Hypothalamus (tissue), 51 donors: ENCODE measurements around the gene ARPC2.
"Not testable (repeated sequence)": the region's sequence is repeated elsewhere in the genome, so short reads cannot be mapped to it uniquely, and the experiment has no call there.

Experiments used
- DNase-seq, 51 donors: peaks; one replicate each; lab custom pipeline; 2025; lab: John Stamatoyannopoulos, UW

The ARPC2 gene

DNA sequence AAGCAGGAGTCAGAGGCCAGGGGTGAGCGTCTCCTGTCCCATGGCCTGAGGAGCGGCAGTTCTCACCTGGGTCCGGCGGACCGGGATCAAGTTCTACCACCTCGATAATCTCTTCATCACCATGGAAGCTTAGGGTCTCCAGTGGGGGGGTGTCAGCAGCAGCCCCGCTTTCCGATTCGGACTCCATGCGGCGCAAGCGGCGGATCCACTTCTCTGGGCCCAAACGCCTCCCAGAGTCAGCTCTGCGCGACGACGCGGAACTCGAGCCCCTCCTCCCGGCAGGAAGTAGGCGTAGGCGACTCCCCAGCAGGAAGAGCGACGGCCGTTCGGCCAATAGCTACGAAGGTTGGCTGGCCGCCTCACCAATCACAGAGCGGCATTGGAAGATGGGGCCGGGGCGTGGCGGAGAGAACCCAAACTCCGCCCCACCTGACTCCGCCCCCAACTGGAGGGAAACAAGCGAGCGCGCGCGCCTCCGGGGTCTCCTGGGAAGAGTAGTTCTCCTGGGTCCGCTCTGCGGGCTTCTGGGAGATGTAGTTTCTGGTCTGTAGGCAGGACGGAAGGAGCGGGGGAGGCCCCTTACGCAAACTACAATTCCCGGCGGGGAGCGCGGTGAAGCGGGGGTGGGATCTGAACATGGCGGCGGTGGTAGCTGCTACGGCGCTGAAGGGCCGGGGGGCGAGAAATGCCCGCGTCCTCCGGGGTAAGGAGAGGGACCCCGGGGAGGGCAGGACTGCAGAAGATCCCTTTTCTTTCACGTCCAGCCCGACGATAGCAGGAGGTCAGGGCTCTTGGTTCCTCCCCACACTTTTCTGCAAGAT is 53.1 kb downstream of the ARPC2 start, which contains the start of the genes AAMP and PNKD:
Gene AAMP, minus strand, starts transcription at position 238 of the 821 bp plus-strand sequence. Its CDS starts 51 bp downstream, at position 187.
Gene PNKD, plus strand, starts transcription at position 620 of the 821 bp plus-strand sequence. Its CDS starts 17 bp downstream, at position 637.
- DNase-seq = peak; percentile 89 to 100 (median 99)

DNA sequence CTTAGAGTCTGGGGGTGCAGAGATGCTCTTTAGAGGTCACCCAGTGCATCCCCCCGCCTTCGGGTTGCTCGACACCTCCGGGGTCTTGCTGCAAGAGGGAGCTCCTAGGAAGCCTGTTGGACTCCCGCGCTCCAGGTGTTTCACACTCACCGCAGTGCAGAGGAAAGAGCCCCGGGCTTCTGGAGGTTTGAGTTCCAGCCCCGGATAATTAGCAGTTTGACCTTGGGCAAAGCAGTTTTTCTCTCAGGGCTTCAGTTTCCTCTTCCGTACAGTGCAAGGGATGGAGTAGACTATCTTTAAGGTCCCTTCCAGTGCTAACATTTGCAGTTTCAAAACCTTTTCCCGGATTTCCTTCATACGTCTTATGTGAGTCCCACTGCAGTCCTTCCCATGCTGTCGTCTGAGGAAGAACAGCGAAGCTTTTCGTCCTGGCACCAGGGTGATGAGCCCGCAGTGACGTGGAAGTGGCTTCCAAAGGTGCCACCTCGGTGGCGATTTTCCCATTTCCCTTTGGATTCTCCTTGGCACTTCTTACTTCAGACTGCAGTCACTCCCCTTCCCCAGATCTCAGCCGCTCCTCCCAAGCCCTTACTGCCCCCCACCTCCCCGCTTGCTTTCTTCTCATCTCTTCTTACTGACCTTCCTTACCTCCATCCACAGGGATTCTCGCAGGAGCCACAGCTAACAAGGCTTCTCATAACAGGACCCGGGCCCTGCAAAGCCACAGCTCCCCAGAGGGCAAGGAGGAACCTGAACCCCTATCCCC is 53.9 kb downstream of the ARPC2 start:
- DNase-seq = peak in 3 of 51 donors; percentile 38 to 64 (median 58)

DNA sequence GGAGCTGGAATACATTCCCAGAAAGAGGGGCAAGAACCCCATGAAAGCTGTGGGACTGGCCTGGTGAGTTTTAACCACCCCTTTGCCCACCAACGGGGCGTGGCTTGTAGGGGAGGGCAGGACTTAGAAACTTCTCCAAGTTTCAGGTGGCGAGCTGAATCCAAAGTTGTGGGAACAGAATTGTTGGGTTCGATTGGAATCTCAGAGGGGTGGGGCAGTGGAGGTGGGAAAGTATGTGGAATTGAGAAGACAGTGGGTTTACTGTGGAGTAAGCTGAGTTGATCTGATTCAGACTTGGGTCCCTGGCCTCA is 54.5 kb downstream of the ARPC2 start:
- DNase-seq = no peak

DNA sequence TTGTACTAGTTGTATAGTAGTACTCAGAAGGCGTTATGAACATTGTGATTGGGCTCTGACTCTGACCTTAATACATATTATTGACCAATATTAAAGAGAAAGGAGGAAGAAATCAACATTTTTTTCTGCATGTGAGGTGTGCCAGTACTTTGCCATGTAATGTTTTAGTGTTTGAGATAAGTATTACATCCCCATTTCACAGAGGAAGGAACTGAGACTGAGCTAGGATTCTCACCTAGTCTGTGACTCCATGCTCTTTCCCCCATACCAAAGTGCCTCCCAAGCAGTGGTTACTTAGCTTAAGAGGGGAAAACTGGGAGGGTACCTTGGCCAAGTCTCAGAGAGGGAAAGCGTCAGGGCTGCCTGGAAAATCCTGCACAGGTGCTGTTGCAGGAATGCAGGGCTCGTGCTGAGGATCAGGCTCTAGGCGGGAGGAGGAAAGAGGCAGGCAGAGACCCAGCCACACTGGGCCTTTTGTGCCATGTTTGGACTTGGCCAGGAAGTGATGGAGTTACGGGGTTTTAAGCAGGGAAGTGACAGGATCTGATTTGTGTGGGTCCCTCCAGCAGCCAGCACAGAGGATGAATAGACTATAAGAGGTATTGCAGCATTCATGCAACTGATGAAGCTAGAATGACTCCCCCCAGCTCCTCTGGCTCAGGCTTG is 55.0 kb downstream of the ARPC2 start:
- no peak for DNase-seq

DNA sequence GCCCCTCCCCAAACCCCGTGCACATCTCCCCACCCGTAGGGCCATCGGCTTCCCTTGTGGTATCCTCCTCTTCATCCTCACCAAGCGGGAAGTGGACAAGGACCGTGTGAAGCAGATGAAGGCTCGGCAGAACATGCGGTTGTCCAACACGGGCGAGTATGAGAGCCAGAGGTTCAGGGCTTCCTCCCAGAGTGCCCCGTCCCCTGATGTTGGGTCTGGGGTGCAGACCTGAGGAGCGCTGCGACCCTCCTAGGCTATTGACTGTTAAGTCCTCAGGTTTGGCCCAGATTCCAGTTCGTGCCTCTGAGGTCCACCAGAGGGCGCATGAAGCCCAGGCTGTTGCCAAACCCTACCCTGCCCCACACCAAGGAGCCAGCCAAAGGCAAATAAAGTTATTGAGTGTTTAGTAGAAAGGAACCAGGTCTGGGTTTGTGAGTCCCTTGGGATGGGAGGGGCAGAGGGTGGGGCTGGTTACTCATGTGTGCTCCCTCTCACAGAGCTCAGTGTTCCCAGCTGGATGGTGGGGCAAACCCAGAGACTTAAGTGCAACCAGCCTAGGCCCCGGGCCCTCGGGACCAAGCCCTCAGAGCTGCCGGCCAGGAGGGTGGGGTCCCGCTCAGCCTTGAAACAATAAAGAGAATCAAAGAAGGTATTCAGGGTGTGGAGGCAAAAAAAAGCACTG is 55.7 kb downstream of the ARPC2 start:
- DNase-seq = peak in 49 of 51 donors; percentile 28 to 92 (median 70)

DNA sequence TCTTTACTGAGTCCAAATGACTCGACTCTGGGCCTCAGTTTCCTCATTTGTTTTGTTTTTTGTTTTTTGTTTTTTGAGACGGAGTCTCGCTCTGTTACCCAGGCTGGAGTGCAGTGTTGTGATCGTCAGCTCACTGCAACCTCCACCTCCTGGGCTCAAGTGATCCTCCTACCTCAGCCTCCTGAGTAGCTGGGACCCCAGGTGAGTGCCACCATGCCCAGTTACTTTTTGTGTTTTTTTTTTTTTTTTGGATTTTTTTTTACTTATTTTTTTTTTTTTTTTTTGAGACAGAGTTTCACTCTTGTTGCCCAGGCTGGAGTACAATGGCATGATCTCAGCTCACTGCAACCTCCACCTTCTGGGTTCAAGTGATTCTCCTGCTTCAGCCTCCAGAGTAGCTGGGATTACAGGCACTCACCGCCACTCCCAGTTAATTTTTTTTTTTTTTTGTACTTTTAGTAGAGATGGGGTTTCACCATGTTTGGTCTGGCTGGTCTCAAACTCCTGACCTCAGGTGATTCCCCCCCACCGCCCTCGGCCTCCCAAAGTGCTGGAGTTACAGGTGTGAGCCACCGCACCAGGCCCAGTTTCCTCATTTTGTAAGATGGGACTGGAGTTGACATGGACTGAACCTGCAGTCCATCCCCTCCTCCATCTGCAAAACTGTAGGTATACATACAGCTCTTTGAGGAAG is 56.4 kb downstream of the ARPC2 start:
- not testable (repeated sequence) for DNase-seq

DNA sequence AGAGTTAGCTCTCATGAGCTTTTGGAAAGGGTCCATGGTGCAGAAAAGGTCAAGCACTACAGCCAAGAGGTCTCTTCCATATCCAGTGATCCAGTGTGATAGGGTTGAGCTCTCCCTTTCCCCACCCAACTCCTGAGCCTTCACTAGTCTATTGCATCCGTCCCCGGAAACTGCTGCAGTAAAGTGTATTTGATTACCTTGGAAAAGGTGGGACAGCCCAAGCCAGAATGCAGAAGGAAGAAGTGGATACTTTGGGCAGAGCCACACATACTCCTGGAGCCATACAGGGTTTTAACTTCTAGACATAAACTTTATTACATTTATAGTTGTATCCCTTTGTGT is 56.9 kb downstream of the ARPC2 start:
- DNase-seq = no peak

DNA sequence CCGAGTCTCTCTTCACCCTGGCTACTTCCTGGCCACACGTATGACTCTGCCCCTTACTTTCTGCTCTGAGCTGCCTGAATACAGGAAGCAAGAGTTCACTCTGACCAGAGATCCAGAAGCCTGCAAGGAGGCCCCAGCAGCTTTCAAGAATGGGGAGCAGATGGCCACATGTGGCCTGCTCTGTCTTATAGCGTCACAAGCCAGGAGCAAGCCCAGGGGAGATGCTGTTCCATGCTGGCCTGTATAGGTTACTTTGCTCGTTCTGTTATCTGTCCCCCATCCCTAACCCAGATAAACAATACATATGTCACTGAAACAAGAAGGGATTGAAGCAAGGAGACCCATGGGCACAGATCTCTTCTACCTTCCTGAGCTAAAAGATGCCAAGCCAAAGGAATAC is 57.6 kb downstream of the ARPC2 start:
- DNase-seq = no peak

DNA sequence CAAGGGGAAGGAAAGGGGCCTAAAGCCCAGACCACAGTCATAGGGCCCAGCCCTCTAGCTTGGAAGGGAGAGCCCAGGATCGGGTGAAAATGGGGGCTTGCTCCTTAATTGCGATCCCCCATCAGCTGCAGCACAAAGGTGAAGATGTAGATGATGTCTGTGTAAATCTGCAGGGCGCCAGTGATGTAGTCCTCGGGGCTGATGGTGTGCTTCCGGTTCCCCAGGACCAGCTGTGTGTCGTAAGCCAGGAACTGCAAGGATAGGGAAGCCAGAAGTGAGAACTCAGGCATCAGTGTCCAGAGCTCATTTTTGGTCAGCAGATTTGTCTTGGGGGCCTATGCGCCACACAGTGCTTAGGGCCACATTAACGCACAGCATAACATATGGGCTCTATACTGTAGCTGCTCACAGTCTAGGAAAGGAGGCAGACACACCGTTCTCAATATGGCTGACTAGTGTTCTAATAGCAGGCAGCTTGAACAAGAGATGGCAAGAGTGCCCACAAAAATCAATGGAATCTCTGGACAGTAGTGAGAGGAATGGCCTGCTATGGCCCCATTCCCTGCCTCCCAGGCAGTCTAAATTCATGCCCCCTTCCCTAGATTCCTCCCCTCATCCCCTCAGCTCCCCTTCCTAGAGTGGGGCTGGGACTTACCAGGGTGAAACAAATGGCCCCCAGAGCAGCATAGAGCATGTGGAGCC is 58.5 kb downstream of the ARPC2 start:
- no peak for DNase-seq

DNA sequence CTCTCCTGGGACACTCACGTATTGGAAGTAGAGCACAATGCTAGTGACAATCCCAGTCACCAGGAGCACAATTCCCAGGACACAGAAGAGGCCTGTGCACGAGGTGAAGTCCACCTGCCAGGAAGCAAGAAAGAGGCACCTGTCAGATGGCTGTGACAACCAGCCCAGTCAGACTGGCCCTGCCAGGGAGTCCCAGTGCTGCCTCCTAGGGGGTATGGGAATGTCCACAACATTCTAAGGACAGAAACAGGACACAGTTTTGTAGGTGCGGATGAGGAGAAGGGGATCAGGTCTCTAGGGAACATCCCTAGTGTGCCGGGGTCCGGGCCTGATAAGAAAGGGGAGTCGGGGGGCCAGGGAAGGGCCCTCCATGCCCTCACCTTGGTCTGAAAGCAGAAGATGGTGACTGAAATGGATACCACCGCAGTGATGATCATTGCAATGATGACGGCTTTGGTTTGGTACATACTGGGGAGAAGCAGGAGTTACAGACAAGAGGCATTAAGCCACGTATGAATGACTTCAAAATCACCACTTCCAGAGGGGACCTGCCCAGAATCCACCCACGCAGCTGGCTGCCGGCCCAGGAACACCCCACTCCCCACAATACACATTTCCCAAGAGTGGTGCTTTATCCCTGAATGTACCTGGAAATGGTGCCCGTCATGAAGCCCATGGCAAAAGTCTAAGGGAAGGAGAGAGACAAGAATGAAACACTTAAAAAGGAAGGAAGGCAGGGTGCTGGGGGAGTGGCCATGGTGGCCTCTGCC is 60.2 kb downstream of the ARPC2 start:
- DNase-seq = no peak

DNA sequence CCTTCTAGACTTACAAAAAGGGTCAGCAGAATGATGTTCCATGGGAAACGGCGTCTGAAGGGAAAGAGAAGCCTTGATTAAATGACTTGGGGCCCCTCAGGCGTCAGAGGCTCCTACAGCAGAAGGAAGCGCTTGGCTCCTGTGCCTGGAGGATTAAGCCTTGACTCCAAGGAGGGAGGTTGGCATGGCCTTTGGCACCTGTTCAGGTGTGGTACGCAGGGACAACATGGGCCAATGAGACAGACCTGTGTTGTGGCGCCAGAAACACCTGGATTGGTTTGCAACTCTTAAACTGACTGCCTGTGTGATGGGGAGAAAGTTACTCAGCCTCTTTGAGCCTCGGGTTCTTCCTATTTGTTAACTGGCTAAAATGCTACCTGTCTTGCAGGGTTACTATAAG is 60.9 kb downstream of the ARPC2 start:
- DNase-seq = no peak

DNA sequence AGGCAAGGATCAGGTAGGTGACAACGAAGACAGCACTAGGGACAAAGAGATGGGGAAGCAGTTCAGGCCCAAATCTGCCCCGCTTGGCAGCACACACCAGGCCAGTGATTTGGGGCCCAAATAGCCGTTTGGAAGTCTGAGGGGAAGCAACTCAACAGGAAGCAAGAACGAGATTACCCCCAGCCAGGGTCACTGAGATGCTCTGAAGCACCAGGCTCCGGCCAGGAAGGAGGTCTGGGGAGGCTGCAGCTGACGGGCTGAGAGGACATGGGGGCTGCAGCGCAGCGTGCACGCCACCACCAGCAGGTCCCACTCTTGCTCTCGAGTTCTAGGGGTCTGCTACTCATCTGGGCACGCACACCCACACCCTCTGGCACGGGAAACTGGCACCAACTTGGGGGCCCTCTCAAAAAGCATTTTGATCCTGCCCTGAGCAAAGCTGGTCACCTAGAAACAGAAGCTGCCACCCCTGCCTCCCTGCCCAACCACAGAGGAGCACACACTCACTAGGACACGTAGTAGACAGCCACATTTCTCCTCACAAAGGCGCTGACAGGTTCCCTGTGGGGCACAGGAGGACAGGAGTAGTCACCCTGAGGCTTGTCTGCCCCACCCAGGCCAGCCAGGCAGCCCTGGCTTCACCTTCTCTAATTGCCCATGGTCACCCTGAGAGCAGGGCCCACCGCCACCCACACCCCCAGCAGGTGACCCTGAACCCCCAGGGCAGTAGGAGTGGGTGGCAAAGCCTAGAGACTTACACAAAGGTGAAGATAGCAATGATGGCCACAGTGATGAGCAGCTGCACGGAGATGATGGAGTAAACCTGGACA is 61.8 kb downstream of the ARPC2 start:
- DNase-seq = no peak

DNA sequence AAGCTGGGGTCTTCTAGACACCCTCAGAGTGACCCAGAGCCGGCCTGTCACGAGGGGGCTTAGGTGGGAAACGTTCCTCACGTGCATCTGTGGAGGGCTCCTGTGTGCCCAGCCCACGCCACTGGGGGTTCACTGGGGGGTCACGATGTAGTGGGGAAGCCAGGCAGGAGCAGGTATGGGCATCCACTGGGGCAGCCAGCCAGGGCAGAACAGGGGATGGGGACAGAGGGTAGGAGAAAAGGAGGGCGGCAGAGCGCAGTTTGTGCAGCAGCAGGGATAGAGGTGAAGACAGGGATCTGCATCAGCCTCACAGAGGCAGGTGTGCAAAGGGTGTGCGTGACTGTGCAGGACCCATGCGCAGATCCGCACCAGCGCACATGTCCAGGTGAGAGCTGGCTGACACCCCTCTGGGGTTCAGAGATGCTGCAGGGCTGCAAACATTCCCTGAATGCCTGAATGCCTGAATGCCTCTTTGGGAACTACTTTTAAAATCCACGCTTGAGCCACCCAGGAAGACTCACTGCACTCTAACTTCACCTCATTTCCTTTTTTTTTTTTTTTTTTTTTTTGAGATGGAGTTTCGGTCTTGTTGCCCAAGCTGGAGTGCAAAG is 63.4 kb downstream of the ARPC2 start:
- no peak for DNase-seq

DNA sequence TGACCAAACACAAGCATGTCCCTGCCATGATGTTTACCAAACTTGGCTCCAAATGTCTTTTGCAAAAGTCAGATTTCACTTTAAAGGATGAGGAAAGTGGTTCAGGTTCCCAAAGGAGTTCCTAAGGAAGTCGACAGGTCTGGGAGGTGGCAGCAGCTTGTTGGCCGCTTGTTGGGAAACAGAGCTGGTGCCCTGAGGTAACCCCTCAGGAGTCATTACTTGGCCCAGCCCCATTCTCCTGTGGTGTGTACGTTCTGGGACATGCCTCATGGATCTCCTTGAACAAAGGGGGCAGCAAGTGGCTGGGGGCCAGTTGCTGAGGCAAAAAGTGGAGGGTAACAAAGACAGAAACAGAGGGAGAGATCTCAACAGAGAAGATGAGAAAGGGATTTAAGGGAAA is 64.5 kb downstream of the ARPC2 start:
- DNase-seq = peak in 1 of 51 donors; percentile 15

DNA sequence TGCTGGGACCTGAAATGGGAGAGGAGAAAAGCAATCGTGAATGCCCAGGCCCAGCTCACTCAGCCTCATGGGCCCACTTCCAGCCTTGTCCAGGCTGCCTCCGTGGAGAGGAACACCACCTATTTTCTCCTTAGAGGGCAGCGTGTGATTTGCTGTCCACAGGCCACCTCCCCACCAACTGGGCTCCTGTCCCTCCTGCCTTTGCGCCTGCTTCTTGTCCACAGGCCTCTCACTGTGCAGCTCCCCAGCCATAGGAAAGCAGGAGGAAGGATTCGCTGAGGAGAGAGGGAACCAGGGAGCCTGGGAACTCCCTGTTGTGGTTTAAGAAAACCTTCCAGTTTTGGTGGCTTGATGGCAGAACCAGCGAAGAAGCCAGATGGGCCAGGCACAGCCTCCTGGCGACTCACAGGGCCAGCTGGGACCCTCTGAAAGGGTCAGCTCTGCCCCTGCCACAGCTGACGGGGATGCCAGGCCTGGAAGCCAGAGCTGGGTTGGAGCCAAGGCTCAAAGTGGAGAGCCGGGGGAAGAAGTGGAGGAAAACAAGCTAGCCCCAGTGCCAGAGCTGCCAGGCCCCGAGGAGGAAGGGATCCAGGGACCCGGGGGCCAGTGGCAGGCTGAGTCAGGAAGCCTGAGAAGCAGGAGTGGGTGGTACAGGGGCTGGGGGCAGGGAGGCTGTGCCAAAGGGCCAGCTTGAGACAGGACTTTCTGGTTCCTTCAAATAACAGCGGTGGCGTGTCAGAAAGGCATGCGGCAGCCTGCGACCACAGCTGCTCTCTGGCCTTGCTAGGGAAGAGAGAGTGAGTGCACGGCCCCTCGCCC is 65.4 kb downstream of the ARPC2 start:
- DNase-seq = peak in 39 of 51 donors; percentile 15 to 76 (median 57)

DNA sequence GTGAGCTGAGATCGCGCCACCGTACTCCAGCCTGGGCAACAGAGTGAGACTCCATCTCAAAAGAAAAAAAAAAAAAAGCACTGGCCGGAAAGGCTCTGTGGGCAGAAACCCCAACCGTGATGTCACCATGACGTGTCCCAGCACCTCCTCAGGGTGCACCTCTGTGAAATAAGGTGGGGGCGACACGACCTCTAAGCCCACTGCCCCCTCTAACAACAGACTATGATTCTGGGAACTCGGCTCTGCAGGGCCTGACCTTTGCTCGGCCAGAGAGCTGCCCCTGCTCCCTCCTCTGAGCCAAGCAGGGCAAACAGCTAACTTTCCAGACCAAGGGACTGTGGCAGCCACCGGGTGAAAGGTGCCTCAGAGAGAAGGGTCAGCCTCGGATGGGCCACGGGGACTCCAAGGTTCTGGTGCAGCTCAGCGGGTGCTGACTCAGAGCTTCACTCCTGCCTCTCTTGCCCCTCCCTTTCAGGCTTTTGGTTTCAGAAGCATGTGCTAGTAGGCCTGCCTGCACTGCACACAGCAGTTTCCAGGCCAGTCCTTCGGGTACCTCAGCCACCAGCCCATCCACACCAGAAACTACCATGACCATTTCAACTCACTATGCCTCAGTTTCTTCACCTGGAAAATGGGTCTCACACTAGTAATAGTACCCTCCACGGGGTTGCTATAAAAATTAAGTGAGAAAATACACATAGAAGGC is 67.3 kb downstream of the ARPC2 start:
- peak in 6 of 51 donors; percentile 21 to 40 (median 31) for DNase-seq
